GM19035 (cell line): ENCODE data around the gene SPPL2A.

Experiments used
- ATAC-seq: cut with Tn5 transposase; IDR thresholded peaks from one replicate; pipeline ENCODE4 v1.9.1; 2021; ENCODE audit not compliant: unreplicated experiment

The SPPL2A gene

DNA sequence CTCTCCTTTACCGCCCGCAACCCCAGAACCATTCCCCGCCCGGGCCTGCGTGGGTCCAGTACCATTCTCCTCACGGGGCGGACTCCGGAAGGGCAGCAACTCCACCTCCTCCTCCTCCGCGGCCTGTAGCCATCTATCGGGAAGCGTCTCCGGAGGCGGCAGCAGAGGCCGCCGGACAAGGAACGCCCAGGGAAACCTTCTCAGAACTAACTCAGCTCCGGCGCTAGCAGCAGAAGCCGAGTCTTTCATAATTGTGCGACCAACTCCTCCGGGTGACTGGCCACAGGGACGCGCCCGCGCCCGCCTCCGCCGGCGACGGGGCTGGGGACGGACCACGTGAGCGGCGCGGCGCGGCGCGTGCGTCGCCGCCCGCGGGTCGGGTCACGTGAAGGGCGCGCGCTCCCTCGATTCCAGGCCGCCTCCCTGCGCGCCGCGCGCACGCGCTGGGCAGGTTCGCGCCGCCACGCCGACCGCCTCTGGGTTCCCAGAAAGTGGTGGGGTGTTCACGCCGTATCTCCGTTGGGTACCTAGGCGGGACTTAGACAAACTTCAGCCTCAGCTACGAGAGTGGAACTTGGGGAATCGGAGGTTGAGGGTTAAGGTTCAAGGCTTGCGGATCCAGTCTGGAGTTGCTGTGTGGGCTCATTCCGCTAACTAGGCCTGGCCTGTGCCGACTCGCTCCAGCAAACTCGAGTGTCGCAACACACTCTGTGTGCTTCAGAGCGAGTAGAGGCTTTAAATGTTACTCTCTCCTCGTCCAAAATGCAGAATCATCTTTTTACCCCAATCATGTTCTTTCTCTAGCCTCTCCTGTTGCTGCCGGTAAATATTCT, 78.8 kb downstream of the SPPL2A start, which contains the start of gene TRPM7:
TRPM7 (minus strand) TSS at position 329 of the 833 bp plus-strand sequence; CDS start at position 65, 264 bp downstream.
- ATAC-seq, result peak; percentile 79

DNA sequence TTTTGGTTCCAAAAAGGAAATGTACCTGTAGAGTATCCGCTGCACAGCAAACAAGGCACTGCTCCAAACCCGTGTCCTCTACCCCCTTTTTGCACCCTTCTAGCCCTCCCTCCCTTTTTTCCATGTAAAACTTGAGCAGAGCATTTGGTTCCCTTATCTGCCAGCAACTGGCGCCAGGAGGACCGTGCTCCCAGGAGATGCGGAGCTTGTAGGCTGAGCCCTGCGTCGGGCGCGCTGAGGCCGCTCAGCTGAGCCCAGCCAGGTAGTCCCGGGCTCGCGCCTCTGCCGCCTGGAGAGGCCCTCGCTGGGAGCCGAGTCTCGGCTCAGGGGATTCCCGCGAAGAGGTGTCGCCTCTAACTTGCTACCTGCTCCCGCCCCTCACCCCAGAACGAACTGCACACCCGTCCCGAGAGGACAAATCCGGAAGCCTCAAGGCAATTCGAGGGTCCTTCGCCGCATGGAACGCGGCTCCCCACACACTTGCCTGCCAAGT, 79.5 kb downstream of the SPPL2A start:
- ATAC-seq, result peak; percentile 62

DNA sequence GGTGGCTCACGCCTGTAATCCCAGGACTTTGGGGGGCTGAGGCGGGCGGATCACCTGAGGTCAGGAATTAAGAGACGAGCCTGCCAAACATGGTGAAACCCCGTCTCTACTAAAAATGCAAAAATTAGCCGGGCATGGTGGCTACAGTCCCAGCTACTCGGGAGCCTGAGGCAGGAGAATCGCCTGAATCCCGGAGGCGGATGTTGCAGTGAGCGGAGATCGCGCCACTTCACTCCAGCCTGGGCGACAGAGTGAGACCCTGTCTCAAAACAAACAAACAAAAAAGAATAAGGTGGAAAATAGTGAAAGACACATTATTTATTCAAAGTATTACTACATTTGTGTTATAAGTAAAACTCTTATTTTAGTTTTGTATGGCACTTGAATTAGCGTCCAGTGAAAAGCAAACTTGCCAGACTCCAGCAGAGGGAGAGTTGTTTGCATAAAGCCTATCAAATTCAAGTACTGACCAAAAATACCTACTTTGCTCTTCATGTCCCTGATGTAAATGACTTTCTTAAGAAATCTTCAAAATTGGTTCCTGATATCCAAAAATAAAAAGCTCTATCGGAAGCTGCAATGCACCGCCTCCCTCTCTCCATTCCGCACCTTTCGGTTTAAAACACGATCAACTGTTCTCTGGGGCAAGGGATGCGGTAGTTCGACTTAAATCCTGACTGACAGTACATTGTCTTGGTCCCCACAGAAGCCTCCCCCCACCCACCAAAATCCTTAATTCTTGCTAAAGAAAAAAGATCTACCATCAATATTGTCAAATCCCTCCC, 80.1 kb downstream of the SPPL2A start:
- ATAC-seq, result no peak

- no peak for ATAC-seq
These were observed 84.0 kb downstream of the SPPL2A start for GRCh38 chr15:50681467-50681866.

GRCh38 chr15:50676799-50677483, 88.6 kb downstream of the SPPL2A start:
- no peak for ATAC-seq

DNA sequence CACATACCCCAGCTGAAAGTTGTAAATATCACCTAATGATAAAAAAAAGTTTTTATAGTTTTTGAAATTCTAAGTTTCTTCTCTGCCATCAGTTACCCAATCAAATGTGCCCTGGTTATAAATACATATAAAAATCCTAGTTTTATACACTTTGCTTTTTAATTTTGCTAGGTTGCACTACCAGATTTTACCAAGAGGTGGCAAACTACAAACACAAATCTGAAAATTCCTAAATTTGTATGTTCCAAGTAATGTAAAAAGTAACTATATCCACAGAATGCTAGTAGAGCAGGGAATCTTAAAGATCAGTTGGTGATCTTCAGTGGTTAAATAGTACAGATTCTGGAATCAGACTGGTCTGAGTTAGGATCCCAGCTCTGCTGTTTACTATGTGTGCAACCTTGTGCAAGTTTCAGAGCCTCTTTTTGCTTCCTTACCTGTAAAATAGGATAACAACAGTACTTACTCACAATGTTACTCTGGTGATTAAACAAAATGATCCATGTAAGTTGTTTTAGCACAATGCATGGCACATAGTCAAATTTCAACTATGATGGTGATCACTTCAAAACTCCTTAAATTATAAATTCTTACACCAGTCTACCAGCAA, 89.9 kb downstream of the SPPL2A start:
- ATAC-seq, result no peak

- ATAC-seq, result no peak
These were observed 95.4 kb downstream of the SPPL2A start for GRCh38 chr15:50670115-50670514.

- ATAC-seq, result no peak
These were observed 95.9 kb downstream of the SPPL2A start for GRCh38 chr15:50669611-50670010.

DNA sequence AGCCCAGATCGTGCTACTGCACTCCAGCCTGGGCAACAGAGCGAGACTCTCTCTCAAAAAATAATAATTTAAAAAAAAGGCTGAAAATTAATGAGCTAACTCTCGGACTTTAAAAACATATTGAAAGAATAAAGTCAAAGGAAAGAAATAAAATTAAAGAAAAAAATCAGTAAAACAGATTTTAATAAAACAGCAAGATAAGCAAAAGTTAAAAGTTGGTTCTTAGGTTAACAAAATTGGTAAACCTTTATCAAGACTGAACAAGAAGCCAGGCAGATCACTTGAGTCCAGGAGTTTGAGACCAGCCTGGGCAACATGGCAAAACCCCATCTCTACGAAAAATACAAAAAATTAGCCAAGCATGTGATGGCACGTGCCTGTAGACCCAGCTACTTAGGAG, 99.6 kb downstream of the SPPL2A start:
- ATAC-seq, result no peak

- no peak for ATAC-seq
These were observed 110.0 kb downstream of the SPPL2A start for GRCh38 chr15:50655555-50655954.

DNA sequence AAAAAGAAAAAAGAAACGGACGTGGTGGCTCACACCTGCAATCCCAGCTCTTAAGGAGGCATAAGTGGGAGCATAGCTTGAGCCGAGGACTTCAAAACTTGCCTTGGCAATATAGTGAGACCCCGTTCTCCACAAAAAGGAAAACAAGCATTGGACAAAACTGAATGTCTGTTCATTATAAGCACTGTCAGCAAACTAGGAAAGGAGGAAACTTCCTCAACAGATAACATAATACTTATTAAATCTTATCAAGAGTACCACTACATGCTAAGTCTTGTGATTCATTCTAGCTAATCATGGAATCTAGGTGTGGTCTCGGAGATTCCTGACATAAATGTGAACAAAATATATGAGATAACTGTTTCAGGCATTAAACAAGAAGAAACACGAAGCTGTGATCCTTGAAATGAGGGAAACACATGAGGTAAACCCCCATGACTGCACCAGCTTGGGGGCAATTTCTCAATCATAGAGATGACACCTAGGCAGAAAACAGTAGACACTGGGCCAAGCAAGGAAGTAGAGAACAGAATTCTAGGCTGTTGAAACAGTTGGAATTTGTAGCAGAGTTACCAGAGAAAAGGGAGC, 112.3 kb downstream of the SPPL2A start:
- ATAC-seq, result no peak

DNA sequence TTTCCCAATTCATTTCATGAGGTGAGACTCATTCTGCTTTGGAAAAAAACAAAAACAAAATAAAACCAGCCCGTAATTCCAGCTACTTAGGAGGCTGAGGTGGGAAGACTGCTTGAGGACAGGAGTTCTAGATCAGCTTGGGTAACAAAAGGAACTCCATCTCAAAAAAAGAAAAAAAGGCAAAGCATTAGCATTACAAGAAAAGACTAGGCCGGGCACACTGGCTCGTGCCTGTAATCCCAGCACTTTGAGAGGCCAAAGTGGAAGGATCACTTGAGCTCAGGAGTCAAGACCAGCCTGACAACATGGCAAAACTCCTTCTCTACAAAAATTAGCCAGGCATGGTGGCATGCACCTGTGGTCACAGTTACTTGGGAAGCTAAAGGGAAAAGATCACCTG, 112.8 kb downstream of the SPPL2A start:
- no peak for ATAC-seq
